ENCODE measurements around the gene NLRP12.
A peak's percentile ranks its signal among the peaks of the same experiment; 100 is the strongest.
"Not testable (repeated sequence)": the region's sequence is repeated elsewhere in the genome, so short reads cannot be mapped to it uniquely, and the experiment has no call there.

Gene NLRP12

GRCh38 chr19:53808710-53809125, 15.4 kb downstream of the NLRP12 start:
- Histone ChIP-seq H3K27ac (ENCODE audit: low read depth, low read length) (no peak overlapping the region), H3K4me1 (ENCODE audit: control insufficient read depth, insufficient read depth, low read length) (no peaks in the 10 kb centered on the region), H3K27me3 (ENCODE audit: control insufficient read depth, insufficient read depth, low read length) (no peaks in the 10 kb centered on the region), H3K9me3 (ENCODE audit: control insufficient read depth, insufficient read depth, low read depth, low read length) (no peaks in the 10 kb centered on the region), H3K4me3 (ENCODE audit: low read depth, low read length) (no peak overlapping the region), H3K9ac (ENCODE audit: low read length) (no peak overlapping the region), H3K36me3 (ENCODE audit: control insufficient read depth, insufficient read depth, low read length) (peaks cover 50% of the 10 kb centered on the region)

GRCh38 chr19:53801257-53801656, 22.9 kb downstream of the NLRP12 start:
- Histone ChIP-seq H3K27ac (ENCODE audit: low read depth, low read length) (no peak overlapping the region), H3K27me3 (ENCODE audit: control insufficient read depth, insufficient read depth, low read length) (no peaks in the 10 kb centered on the region), H3K9ac (ENCODE audit: low read length) (no peak overlapping the region), H3K36me3 (ENCODE audit: control insufficient read depth, insufficient read depth, low read length) (peaks cover 50% of the 10 kb centered on the region), H3K4me1 (ENCODE audit: control insufficient read depth, insufficient read depth, low read length) (no peaks in the 10 kb centered on the region), H3K9me3 (ENCODE audit: control insufficient read depth, insufficient read depth, low read depth, low read length) (no peaks in the 10 kb centered on the region), H3K4me3 (ENCODE audit: low read depth, low read length) (no peak overlapping the region)

GRCh38 chr19:53795019-53795418, 29.1 kb downstream of the NLRP12 start:
- Histone ChIP-seq H3K27me3 (ENCODE audit: control insufficient read depth, insufficient read depth, low read length) (no peaks in the 10 kb centered on the region), H3K4me3 (ENCODE audit: low read depth, low read length) (no peak overlapping the region), H3K36me3 (ENCODE audit: control insufficient read depth, insufficient read depth, low read length) (peaks cover 24% of the 10 kb centered on the region), H3K9me3 (ENCODE audit: control insufficient read depth, insufficient read depth, low read depth, low read length) (no peaks in the 10 kb centered on the region), H3K27ac (ENCODE audit: low read depth, low read length) (no peak overlapping the region), H3K9ac (ENCODE audit: low read length) (no peak overlapping the region), H3K4me1 (ENCODE audit: control insufficient read depth, insufficient read depth, low read length) (peaks cover 10% of the 10 kb centered on the region)

GRCh38 chr19:53792721-53793433, 31.2 kb downstream of the NLRP12 start:
- Histone ChIP-seq H3K36me3 (ENCODE audit: control insufficient read depth, insufficient read depth, low read length) (peaks cover 13% of the 10 kb centered on the region), H3K9ac (ENCODE audit: low read length) (no peak overlapping the region), H3K27ac (ENCODE audit: low read depth, low read length) (no peak overlapping the region), H3K4me3 (ENCODE audit: low read depth, low read length) (no peak overlapping the region), H3K4me1 (ENCODE audit: control insufficient read depth, insufficient read depth, low read length) (peaks cover 10% of the 10 kb centered on the region), H3K27me3 (ENCODE audit: control insufficient read depth, insufficient read depth, low read length) (no peaks in the 10 kb centered on the region), H3K9me3 (ENCODE audit: control insufficient read depth, insufficient read depth, low read depth, low read length) (no peaks in the 10 kb centered on the region)

- Histone ChIP-seq H3K27me3 (ENCODE audit: control insufficient read depth, insufficient read depth, low read length) (no peaks in the 10 kb centered on the region), H3K27ac (ENCODE audit: low read depth, low read length) (no peak overlapping the region), H3K36me3 (ENCODE audit: control insufficient read depth, insufficient read depth, low read length) (peaks cover 5% of the 10 kb centered on the region; the same call in 1 of the 2 replicates), H3K4me1 (ENCODE audit: control insufficient read depth, insufficient read depth, low read length) (peaks cover 13% of the 10 kb centered on the region), H3K4me3 (ENCODE audit: low read depth, low read length) (no peak overlapping the region), H3K9ac (ENCODE audit: low read length) (no peak overlapping the region), H3K9me3 (ENCODE audit: control insufficient read depth, insufficient read depth, low read depth, low read length) (peaks cover 3% of the 10 kb centered on the region; the same call in 1 of the 2 replicates)
Measured at GRCh38 chr19:53789708-53790678, 34.1 kb downstream of the NLRP12 start.

- Histone ChIP-seq H3K27ac (ENCODE audit: low read depth, low read length) (peak overlapping the region; percentile 10; the same call in 1 of the 2 replicates), H3K9ac (ENCODE audit: low read length) (peak overlapping the region; percentile 65), H3K27me3 (ENCODE audit: control insufficient read depth, insufficient read depth, low read length) (no peaks in the 10 kb centered on the region), H3K4me3 (ENCODE audit: low read depth, low read length) (peak overlapping the region; percentile 21; the same call in 1 of the 2 replicates), H3K36me3 (ENCODE audit: control insufficient read depth, insufficient read depth, low read length) (no peaks in the 10 kb centered on the region), H3K4me1 (ENCODE audit: control insufficient read depth, insufficient read depth, low read length) (peaks cover 8% of the 10 kb centered on the region; the same call in 1 of the 2 replicates), H3K9me3 (ENCODE audit: control insufficient read depth, insufficient read depth, low read depth, low read length) (peaks cover 13% of the 10 kb centered on the region)
Measured at GRCh38 chr19:53787266-53787665, 36.8 kb downstream of the NLRP12 start.

- H3K27ac ChIP-seq (ENCODE audit: low read depth, low read length) = no peak overlapping the region
- H3K36me3 ChIP-seq (ENCODE audit: control insufficient read depth, insufficient read depth, low read length) = no peaks in the 10 kb centered on the region
- H3K4me3 ChIP-seq (ENCODE audit: low read depth, low read length) = peak overlapping the region; percentile 15; the same call in 1 of the 2 replicates
- H3K9ac ChIP-seq (ENCODE audit: low read length) = peak overlapping the region; percentile 65
- no peaks in the 10 kb centered on the region for H3K27me3 ChIP-seq (ENCODE audit: control insufficient read depth, insufficient read depth, low read length)
- peaks cover 14% of the 10 kb centered on the region for H3K9me3 ChIP-seq (ENCODE audit: control insufficient read depth, insufficient read depth, low read depth, low read length)
- peaks cover 8% of the 10 kb centered on the region; the same call in 1 of the 2 replicates for H3K4me1 ChIP-seq (ENCODE audit: control insufficient read depth, insufficient read depth, low read length)
Measured at GRCh38 chr19:53786744-53787143, 37.4 kb downstream of the NLRP12 start.

- Histone ChIP-seq H3K36me3 (ENCODE audit: control insufficient read depth, insufficient read depth, low read length) (no peaks in the 10 kb centered on the region), H3K4me1 (ENCODE audit: control insufficient read depth, insufficient read depth, low read length) (0 out of 2 replicates have a peak, but pooled peaks cover 3% of the 10 kb centered on the region), H3K27me3 (ENCODE audit: control insufficient read depth, insufficient read depth, low read length) (no peaks in the 10 kb centered on the region), H3K4me3 (ENCODE audit: low read depth, low read length) (no peak overlapping the region), H3K9me3 (ENCODE audit: control insufficient read depth, insufficient read depth, low read depth, low read length) (peaks cover 20% of the 10 kb centered on the region), H3K27ac (ENCODE audit: low read depth, low read length) (no peak overlapping the region; the same call in 1 of the 2 replicates), H3K9ac (ENCODE audit: low read length) (peak overlapping the region; percentile 58)
Measured at GRCh38 chr19:53785196-53785889, 38.8 kb downstream of the NLRP12 start.

GRCh38 chr19:53782698-53783097, 41.4 kb downstream of the NLRP12 start:
- Histone ChIP-seq H3K36me3 (ENCODE audit: control insufficient read depth, insufficient read depth, low read length) (no peaks in the 10 kb centered on the region), H3K27me3 (ENCODE audit: control insufficient read depth, insufficient read depth, low read length) (no peaks in the 10 kb centered on the region), H3K27ac (ENCODE audit: low read depth, low read length) (peak overlapping the region; percentile 90; the same call in 1 of the 2 replicates), H3K9me3 (ENCODE audit: control insufficient read depth, insufficient read depth, low read depth, low read length) (peaks cover 20% of the 10 kb centered on the region), H3K4me3 (ENCODE audit: low read depth, low read length) (no peak overlapping the region), H3K4me1 (ENCODE audit: control insufficient read depth, insufficient read depth, low read length) (0 out of 2 replicates have a peak, but pooled peaks cover 3% of the 10 kb centered on the region), H3K9ac (ENCODE audit: low read length) (peak overlapping the region; percentile 45)

GRCh38 chr19:53781332-53781731, 42.8 kb downstream of the NLRP12 start:
- not testable (repeated sequence) for H3K4me3 ChIP-seq (ENCODE audit: low read depth, low read length); H3K9ac ChIP-seq (ENCODE audit: low read length); H3K27ac ChIP-seq (ENCODE audit: low read depth, low read length); H3K4me1 ChIP-seq (ENCODE audit: control insufficient read depth, insufficient read depth, low read length); H3K27me3 ChIP-seq (ENCODE audit: control insufficient read depth, insufficient read depth, low read length); H3K36me3 ChIP-seq (ENCODE audit: control insufficient read depth, insufficient read depth, low read length)
- peaks cover 20% of the 10 kb centered on the region for H3K9me3 ChIP-seq (ENCODE audit: control insufficient read depth, insufficient read depth, low read depth, low read length)

All from HUES6 (cell line).